Cardiac septum (tissue), 1 donor: Measurements from ENCODE around the gene APBA2. TPM values are rescaled to one million over a fixed set of nuclear protein-coding genes. Genes with fewer than 3 reads are reported as not detected.

Experiments used
- DNase-seq: peaks from one replicate; pipeline ENCODE4 v3.0.0-alpha.2; 2020; ENCODE audit warnings: low spot score
- intact Hi-C: fragments of 100-400 bp; cut with DNase I; formaldehyde crosslinking; loops from one replicate; pipeline ENCODE4 v1.14.0; 2022
- total RNA-seq: library from RNA; stranded (reverse); fragmentation: NEBNext Ultra II Directional; extraction: Animal tissue kit (Norgen Biotek cat#: 25700); gene quantifications from one replicate; pipeline ENCODE4 v1.2.1, GENCODE V29; 2021
- donor health status: DM: no; HTN: no; CAD: no.

Gene APBA2
- total RNA-seq, 1 donor from 2014 or later = 0.57 TPM

DNA sequence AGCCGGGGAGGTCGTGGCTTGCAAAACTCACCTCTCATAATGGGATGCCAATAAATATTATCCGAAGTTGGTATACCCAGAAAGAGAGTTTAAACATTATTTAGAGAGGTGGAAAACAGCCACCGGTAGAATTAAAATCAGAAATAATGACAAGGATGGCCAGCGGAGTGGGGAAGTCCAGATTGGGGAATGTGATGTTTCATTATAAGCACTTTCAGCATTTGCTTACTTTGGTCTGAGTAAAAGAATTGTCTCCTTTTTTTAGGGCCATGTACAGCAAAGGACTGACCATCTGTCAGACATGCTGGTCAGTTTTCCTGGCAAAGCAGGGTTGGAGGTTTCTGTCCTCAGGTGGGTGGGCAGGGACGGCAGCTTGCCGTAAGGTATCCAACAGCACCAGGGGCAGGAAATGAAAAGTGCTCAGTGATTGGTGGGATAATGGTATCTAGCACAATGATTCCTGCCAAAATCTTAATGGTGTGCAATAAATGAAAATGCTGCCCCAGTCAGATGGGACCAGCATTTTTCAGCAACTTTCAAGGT, 24.3 kb downstream of the APBA2 start:
- intact Hi-C loops = no loop called here
- peak; percentile 7 for DNase-seq

- intact Hi-C loops = no loop called here
- peak; percentile 39 for DNase-seq
Observed at GRCh38 chr15:28911310-28911931, 25.6 kb downstream of the APBA2 start.

- intact Hi-C loops = no loop called here
- DNase-seq = peak; percentile 41
Observed at GRCh38 chr15:28912422-28912821, 26.6 kb downstream of the APBA2 start.

DNA sequence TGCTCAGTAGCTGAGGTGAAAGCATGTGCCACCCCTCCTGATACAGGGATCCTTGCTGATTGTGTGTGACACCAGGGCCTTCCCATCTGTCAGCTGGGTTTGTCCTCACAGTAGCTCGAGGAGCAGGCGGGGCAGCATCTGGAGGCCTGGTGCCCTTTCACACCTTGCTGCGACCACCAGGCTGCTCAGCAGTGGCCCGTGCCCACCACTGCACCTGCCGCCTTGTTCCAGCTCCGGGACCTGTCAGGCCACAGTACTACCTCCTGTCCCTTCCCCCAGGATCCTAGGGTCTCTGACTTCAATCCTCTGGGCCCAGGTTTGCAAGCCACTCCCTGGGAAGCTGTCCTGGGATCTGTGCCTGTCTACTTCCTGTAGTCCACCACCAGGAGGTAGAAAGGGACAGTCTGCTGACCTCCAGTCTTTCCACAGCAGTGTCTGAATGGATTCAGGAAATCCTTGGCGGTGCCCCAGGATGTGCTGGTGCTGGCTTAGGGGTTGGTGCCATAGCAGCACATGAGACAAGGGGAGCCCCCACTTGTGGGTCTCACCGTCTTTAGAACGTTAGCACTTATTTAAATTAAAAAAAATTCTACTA, 27.5 kb downstream of the APBA2 start:
- intact Hi-C loops = no loop called here
- peak; percentile 33 for DNase-seq

GRCh38 chr15:28914046-28914445, 28.3 kb downstream of the APBA2 start:
- no peak for DNase-seq
- intact Hi-C loops = no loop called here

- intact Hi-C loops = no loop called here
- DNase-seq = peak; percentile 54
Observed at GRCh38 chr15:28914483-28915023, 28.8 kb downstream of the APBA2 start.

GRCh38 chr15:28915041-28915810, 29.5 kb downstream of the APBA2 start:
- intact Hi-C loops = no loop called here
- DNase-seq = peak; percentile 36

DNA sequence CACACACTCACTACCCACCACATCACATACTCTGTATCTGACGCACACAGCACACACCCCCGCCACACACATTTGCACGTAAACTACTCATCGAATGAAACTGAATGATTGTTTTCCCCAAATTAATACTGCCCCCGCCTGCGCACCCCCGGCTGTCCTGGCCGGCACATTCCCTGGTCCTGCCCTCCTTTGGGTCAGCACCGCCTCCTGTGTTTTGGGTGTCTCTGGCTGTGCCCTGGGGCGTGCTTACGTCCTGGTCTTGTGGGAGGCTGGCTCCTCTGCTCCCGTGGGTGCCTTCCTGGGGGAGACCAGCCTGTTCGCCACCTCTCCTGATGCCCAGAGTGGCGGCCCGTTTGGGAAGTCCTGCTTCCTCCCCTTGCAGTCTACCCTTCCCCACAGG, 30.2 kb downstream of the APBA2 start:
- DNase-seq = peak; percentile 60
- intact Hi-C loops = no loop called here

- DNase-seq = peak; percentile 72
- intact Hi-C loops = no loop called here
Observed at GRCh38 chr15:28917791-28918140, 32.0 kb downstream of the APBA2 start.

DNA sequence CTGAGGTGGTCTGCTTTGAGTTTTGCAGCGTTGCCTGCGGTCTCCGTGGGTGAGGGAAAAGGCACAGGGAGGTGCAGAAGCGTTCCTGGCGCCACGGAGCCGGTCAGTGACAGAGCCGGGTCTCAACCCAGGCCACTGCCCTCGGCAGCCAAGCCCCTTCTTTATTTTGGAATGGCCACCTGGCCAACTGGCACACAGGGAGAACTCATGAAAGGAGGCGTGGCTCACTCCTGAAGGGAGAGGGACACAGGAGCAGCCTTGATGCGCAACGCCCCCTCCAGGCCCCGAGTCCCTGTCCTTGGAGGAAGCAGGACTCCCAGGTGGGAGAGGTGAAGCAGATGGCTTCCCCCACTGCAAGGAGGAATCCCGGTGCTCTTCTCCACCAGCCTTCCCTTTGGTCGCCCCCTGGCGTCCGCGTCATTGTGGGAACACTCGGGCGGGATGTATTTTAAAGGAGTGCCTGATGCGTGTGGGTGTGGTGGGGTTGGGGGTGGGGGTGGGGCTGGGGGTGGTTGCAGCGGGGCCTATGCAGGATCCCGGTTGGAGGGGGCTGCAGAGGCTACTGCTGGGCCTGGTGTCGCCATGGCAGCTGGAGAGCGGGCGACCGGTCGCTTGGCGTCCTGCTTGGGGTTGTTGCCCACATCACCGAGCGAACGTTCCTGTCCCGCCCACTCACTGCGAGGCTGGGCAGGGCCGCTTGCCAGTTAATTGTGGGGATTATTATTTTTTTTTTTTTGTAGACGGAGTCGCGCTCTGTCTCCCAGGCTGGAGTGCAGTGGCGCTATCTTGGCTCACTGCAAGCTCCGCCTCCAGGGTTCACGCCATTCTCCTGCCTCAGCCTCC, 32.6 kb downstream of the APBA2 start:
- peak; percentile 71 for DNase-seq
- intact Hi-C loops = no loop called here

- intact Hi-C loops = no loop called here
- peak; percentile 59 for DNase-seq
Observed at GRCh38 chr15:28919201-28919635, 33.4 kb downstream of the APBA2 start.

GRCh38 chr15:28919679-28920655, 34.2 kb downstream of the APBA2 start:
- intact Hi-C loops = no loop called here
- DNase-seq = peak; percentile 72

DNA sequence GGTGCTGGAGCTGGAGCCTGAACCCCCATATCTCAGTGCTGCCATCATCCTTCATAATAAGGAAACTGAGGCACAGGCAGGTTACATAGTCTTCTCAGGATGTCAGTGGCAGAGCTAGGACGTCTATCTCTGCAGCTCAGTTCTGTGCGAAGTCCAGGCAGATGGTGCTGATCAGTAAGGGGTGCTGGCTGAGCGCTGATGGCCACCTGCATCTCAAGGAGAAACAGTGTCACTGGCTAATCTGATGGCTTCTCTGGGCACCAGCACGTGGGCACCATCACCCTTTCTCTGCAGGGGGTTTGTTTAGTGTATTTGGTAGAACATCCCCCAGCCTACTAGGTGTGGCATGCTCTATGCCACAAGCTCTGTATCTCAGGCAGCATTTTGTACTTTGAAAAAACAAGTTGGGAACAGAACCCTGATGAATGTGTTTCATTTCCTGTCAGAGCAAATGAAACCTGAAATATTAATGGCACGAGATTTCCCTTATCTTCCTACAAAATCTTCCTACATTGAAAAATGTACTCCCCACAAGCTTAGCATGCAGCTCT, 35.1 kb downstream of the APBA2 start:
- DNase-seq = peak; percentile 44
- intact Hi-C loops = no loop called here

DNA sequence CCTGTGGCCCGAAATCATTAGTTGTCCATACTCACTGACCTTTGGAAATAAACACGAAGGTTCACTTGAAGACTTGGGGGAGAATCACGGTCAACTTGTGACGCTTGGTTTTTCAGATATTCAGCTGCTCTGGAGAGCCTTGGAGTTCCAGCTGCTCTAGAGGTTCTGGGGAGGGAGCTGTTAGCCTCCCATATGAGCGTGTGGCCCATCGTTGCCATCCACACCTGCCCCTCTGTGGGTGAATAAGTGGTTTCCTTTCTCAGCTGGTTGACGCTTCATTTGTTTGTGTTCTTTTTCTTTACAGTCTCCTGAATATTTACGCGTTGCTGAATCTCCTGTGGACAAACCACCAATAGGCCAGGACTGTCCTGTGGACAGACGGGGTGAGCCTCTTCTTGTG, 35.6 kb downstream of the APBA2 start:
- intact Hi-C loops = no loop called here

DNA sequence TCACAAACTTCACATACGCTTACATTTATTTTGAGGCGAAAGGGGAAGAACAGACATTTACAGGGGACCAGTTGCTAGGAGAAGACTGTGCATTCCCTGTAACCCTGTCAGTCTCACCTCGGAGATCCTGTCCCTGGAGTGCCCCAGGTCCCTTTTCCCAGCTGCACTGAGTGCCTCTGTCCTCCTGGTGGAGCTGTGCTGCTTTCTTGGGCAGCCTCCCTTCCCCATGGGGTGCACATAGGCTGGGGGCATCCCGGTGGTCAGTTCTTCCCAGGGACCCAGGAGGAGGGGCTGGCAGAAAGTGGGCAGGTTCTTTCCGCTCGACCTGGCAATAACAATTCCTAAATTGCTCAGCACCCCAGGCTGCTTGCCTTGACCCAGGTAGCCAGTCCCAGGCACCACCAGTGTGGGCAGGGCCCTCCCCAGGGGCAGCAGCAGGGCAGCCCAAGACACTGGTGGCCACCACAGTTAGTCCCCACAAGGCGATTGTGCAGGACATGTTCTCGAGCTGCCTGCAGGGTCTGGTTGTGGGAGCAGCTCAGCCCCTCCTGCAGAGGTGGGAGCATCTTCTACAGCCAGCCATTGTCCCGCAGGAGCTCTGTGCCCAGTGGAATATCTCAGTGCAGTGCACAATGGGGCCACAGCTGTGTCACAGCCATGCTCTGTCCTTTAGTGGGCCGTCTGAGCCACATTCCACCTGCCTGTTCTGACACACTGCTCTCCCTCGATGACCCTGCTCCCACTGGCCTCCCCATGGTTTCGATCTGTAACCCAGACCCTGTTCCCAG, 36.3 kb downstream of the APBA2 start:
- intact Hi-C loops = no loop called here
- DNase-seq = peak; percentile 71

More for the DNA sequence above, 35.6 kb downstream of the APBA2 start:
- DNase-seq = peak; percentile 19

GRCh38 chr15:28922707-28923012, 36.9 kb downstream of the APBA2 start:
- peak; percentile 4 for DNase-seq
- intact Hi-C loops = no loop called here

DNA sequence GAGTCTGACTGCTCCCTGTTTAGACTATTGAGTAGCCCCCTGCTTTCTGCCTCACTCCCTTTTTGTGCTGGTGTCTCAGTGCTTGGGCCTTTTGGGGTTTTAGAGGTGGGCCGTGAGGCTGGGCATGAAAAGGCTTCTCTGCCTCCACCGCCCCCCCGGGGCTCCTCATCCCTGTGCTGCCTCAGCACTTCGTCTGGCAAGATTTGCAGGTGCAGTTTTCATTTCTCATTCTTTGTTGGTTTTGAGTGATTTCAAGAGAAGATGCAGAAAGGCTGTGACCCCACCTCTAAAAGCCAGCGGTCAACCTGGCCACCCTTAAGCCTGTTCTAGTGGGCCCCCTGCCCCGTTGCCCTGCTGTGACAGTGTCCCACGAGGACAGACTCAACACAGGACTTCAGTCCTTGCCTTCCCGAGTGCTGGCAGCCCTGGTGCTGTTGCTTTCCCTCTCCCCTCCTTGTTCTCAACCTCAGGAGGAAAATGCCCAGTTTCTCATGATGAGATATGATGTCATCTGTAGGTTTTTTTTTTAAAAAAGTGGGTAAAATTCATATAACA, 38.0 kb downstream of the APBA2 start:
- intact Hi-C loops = no loop called here
- DNase-seq = peak; percentile 10
